SK-N-MC (cell line): Measurements from ENCODE around the gene SNRPD1.

Experiments
- EZH2 ChIP-seq: fragments of 200-600 bp; sonication (generic); IDR thresholded peaks from one replicate; pipeline ENCODE4 v1.6.1; 2017; ENCODE audit warnings: antibody characterized with exemption
- POLR2AphosphoS5 ChIP-seq: IDR thresholded peaks from 2 replicates; pipeline ENCODE4 v1.6.1; 2012; ENCODE audit warnings: mild to moderate bottlenecking, low read depth, low read length, borderline replicate concordance

DNA sequence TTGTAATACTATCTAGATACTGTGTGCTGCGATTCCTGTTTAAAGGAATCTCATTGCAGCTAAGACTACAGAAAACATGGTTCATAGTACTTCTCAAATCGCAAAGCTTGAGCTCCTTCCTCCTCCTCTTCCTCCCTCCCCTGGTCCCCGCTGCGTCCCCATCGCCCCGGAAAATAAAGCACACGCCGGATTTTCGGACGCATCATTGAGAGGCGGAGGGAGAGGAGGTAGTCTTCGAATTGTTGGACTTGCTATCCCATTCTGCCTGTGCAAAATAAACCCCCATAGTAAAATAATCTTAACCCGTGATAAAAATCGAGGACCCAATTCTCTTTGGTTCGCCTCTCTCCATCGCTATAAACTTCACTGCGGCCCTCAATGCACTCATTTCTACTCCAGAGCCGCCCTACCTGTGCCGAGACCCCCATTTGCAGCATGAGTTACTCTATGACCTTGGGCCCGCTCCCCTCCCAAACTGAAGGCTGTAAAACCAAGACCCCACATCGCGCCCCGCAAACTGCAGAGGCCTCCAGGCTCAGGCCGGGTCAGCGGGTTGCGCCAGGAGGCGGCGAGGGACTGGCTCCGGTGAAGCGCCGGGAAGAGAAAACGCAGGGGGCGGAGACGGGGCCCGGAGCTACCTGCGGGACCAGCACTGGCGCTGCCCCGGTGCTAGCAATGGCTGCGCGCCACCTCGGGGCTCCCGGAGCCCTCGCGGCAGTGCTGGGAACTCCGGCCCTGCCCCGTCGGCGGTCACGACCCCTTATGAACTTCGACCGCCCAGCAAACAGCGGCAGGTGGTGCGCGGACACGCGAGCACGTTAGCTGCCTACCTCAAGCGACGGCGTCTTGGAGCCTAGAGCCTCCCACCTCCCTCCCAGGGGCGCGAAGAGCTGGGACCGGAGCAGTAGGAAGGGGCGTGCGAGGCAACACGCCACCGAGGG is 12.3 kb upstream of the SNRPD1 start:
- TF ChIP-seq POLR2AphosphoS5 (no peak), EZH2 (no peak)
